Measurements from ENCODE around the gene ANO4.

The ANO4 gene

DNA sequence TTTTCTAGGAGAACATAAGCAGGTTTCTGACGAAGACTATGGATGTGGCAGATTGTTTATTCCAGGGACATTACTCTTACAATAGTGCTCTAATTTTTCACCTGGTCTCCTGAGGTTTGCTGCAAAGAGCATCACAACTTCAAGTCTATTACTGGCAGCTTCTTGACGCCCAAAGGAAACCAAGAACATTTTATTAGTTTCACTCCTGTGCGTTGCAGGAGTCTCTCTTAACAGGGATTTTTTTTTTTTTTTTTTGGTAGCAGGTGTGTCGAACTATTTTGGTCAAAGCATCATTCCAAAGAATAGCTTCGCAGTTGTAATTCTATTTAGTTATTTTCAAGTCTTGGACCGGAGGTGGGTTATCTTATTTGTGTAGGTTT is 1.2 kb downstream of the ANO4 start:
- TF ChIP-seq, protein P1, sequence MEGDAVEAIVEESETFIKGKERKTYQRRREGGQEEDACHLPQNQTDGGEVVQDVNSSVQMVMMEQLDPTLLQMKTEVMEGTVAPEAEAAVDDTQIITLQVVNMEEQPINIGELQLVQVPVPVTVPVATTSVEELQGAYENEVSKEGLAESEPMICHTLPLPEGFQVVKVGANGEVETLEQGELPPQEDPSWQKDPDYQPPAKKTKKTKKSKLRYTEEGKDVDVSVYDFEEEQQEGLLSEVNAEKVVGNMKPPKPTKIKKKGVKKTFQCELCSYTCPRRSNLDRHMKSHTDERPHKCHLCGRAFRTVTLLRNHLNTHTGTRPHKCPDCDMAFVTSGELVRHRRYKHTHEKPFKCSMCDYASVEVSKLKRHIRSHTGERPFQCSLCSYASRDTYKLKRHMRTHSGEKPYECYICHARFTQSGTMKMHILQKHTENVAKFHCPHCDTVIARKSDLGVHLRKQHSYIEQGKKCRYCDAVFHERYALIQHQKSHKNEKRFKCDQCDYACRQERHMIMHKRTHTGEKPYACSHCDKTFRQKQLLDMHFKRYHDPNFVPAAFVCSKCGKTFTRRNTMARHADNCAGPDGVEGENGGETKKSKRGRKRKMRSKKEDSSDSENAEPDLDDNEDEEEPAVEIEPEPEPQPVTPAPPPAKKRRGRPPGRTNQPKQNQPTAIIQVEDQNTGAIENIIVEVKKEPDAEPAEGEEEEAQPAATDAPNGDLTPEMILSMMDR (IDR thresholded peaks at IDR 0.05), result no peak

DNA sequence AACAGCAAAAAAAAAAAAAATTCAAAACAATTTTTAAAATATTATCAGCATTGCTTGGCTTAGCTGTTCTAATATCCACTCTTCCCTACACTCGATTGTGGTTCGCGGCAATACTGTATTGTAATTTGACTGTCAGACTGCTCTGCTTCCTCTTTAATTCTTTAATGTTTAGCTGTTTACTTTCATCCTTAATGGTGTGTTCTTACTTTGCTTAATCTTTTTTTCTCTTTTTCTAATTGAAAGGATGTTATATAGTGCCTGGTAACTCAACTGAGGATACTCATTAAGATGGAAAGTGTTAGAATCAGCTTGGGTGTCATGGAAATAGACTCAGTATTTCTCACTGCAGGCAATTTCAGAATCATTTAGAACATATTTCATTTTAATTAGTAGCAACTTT is 2.0 kb downstream of the ANO4 start:
- TF ChIP-seq, protein P1 (IDR thresholded peaks at IDR 0.05), result no peak

DNA sequence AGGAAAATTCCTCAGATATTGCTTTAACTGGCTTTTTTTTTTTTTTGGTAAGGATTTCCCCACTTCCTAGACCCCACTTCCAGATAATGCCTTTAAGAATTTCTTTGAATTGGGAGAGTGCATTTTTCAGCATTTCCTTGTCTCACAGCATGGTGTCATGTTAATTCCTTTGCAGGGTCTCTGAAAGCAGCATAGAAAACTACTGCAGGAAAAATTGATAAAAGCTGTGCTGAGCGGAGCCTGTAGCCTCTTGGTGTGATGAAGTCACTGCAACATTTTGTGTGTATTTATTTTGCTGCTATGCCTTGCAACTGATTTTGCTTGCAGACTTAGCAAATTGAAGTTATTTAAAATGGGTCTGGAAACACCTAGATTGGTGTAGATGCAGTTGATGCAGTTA is 2.7 kb downstream of the ANO4 start:
- TF ChIP-seq, protein P1 (IDR thresholded peaks at IDR 0.05), result no peak

DNA sequence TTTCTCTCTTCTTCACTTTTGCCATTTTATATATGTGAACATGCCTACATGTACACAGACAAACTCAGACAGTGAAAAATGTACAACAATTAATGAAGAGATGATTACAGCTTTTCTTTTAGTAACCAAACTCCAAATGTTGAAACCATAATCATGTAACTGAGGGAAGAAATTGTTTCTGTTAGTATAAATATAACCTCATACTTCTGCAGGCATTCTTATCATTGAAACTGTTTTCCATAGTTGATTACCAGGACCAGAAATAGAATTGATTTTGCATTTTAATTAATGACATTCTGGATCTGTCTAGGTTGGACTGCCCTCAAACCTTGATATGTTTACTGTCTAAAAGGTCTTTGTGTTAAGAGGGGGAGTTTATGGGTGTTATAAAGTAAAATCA is 3.2 kb downstream of the ANO4 start:
- TF ChIP-seq, protein P1 (IDR thresholded peaks at IDR 0.05), result no peak

DNA sequence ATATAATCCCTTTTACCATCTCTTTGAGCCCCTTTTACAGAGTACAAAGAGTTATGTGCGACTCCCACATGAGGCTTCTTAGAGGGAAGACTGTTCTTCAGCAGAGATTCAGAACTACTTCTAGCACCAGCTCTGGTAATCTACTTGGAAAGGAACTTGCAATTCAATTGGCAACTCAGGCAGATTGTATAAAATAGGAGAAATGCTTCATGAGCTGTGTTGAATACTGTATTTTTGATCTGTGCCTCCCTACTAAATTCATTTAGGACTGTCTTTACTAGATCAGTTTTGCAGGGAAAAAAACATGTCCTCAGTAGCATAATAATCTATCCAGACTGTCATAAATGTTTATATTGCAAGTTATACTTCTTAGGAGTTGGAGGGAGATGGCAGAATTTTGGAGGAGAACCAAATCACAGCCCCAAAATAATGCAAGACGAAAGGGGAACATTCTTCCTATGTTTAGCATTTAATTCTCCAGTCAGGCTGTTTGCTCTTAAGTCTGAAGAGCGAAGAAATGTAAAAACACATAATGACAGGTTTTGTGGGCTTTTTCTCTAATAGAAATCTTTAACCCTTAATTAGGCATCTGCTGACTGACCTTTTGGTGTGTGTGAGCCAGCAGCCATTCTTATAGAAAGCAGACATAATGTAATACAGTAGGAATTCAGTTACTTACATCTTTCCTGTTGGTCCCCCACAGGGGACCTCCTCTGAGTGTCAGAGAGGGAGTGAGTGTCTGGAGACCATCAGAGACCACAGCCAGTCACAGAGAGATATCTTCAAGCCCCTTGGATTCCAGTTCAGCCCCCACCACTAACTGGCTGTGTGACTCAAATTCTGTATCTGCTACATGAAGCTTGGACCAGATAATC is 3.9 kb downstream of the ANO4 start:
- TF ChIP-seq, protein P1 (IDR thresholded peaks at IDR 0.05), result no peak

DNA sequence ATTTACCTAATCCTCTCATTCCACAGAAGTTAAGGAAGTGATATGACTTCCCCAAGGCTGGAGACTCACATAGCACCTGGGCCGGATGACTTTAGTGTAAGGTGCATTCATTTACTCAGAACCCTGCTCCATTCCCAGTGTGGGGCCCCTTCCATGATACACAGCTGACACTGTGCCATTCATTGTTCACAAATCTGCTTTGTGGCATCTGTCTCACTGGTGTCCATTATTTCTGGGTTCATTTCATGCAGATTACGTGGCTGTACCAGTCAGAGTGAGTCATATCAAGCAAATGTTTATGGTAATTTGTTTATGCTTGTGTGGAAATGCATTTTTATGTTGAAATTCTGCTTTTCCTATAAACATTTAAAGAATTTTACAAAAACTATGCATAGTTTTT is 5.2 kb downstream of the ANO4 start:
- TF ChIP-seq, protein P1 (IDR thresholded peaks at IDR 0.05), result no peak

DNA sequence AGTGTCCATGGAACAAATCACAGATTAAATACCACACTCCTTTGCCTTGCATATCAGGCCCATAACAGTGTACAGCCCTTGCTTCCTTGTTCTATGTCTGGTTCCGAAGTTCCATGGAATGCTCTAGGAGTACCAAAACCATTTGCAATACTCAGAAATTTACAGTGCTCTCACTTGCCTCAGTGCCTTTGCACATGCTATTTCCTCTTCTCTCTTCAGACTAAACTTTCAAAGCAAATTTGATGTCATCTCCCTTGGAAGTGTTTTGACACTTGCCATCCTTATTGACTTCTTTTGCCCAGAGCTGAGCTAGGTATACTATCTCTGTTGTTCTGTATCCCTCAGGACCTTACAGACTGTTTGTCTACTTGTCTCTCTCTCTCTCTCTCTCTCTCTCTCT is 6.1 kb downstream of the ANO4 start:
- TF ChIP-seq, protein P1 (IDR thresholded peaks at IDR 0.05), result no peak

All from LNCAP (cell line).